ENCODE data around the gene MAP3K21.

MAP3K21 gene

GRCh38 chr1:233282582-233282886 lies 45.0 kb upstream of the MAP3K21 start:
- Histone ChIP-seq H2AFZ (ENCODE audit: insufficient read depth, low read length, poor library complexity) (no peak overlapping the region), H3K4me2 (ENCODE audit: low read length) (no peak overlapping the region), H3K14ac (ENCODE audit: low read length) (no peak overlapping the region), H2BK12ac (ENCODE audit: low read length) (no peak overlapping the region), H4K12ac (ENCODE audit: low read depth, low read length) (no peak overlapping the region), H3K23ac (ENCODE audit: low read length) (no peak overlapping the region), H3K9me3 (ENCODE audit: insufficient read depth, low read depth, low read length) (no peaks in the 10 kb centered on the region), H3K18ac (ENCODE audit: low read length) (no peak overlapping the region), H3K4me3 (ENCODE audit: low read depth, low read length) (no peak overlapping the region), H2BK120ac (ENCODE audit: insufficient read depth, low read length, poor library complexity) (no peak overlapping the region), H3K36me3 (ENCODE audit: control insufficient read depth in 1 of 2, insufficient read depth in 2 of 2, low read length in 2 of 2) (no peaks in the 10 kb centered on the region), H3K27me3 (ENCODE audit: insufficient read depth, low read length) (no peaks in the 10 kb centered on the region), H3K4me1 (ENCODE audit: control insufficient read depth in 1 of 2, insufficient read depth in 2 of 2, low read length in 2 of 2) (no peaks in the 10 kb centered on the region), H3K79me2 (ENCODE audit: control insufficient read depth, insufficient read depth, low read length, poor library complexity) (no peaks in the 10 kb centered on the region), H4K8ac (ENCODE audit: low read depth, low read length) (no peak overlapping the region), H4K91ac (ENCODE audit: low read depth, low read length) (no peak overlapping the region), H3K27ac (ENCODE audit: low read depth, low read length) (no peak overlapping the region), H3K79me1 (ENCODE audit: low read length) (no peaks in the 10 kb centered on the region), H2BK5ac (ENCODE audit: low read depth, low read length, poor library complexity) (no peak overlapping the region), H2AK5ac (ENCODE audit: low read length) (no peak overlapping the region), H3K4ac (ENCODE audit: low read depth, low read length) (no peak overlapping the region), H3K9ac (ENCODE audit: low read length) (no peak overlapping the region)
- 100% methylated on average over 1 of the region's 3 CpGs for WGBS (ENCODE audit: extremely low coverage, insufficient coverage, insufficient read length)
- no peak for DNase-seq

GRCh38 chr1:233289676-233290075 lies 37.8 kb upstream of the MAP3K21 start:
- no peak overlapping the region for H2AK5ac ChIP-seq (ENCODE audit: low read length)
- WGBS (ENCODE audit: extremely low coverage, insufficient coverage, insufficient read length): no CpG with 5 or more reads among the region's 4 CpGs
- no peak overlapping the region for H4K8ac ChIP-seq (ENCODE audit: low read depth, low read length)
- no peak overlapping the region for H3K4me2 ChIP-seq (ENCODE audit: low read length)
- H3K9ac ChIP-seq (ENCODE audit: low read length): no peak overlapping the region
- no peak overlapping the region for H2BK5ac ChIP-seq (ENCODE audit: low read depth, low read length, poor library complexity)
- no peak overlapping the region for H3K4me3 ChIP-seq (ENCODE audit: low read depth, low read length)
- no peak overlapping the region for H3K18ac ChIP-seq (ENCODE audit: low read length)
- H3K23ac ChIP-seq (ENCODE audit: low read length): no peak overlapping the region
- H2BK120ac ChIP-seq (ENCODE audit: insufficient read depth, low read length, poor library complexity): no peak overlapping the region
- H4K91ac ChIP-seq (ENCODE audit: low read depth, low read length): no peak overlapping the region
- no peak overlapping the region for H3K27ac ChIP-seq (ENCODE audit: low read depth, low read length)
- H3K79me1 ChIP-seq (ENCODE audit: low read length): no peaks in the 10 kb centered on the region
- no peak overlapping the region for H4K12ac ChIP-seq (ENCODE audit: low read depth, low read length)
- no peaks in the 10 kb centered on the region for H3K4me1 ChIP-seq (ENCODE audit: control insufficient read depth in 1 of 2, insufficient read depth in 2 of 2, low read length in 2 of 2)
- no peak overlapping the region for H2AFZ ChIP-seq (ENCODE audit: insufficient read depth, low read length, poor library complexity)
- no peak overlapping the region for H3K14ac ChIP-seq (ENCODE audit: low read length)
- H2BK12ac ChIP-seq (ENCODE audit: low read length): no peak overlapping the region
- no peaks in the 10 kb centered on the region for H3K9me3 ChIP-seq (ENCODE audit: insufficient read depth, low read depth, low read length)
- H3K79me2 ChIP-seq (ENCODE audit: control insufficient read depth, insufficient read depth, low read length, poor library complexity): no peaks in the 10 kb centered on the region
- H3K4ac ChIP-seq (ENCODE audit: low read depth, low read length): no peak overlapping the region
- no peaks in the 10 kb centered on the region for H3K36me3 ChIP-seq (ENCODE audit: control insufficient read depth in 1 of 2, insufficient read depth in 2 of 2, low read length in 2 of 2)
- no peaks in the 10 kb centered on the region for H3K27me3 ChIP-seq (ENCODE audit: insufficient read depth, low read length)
- no peak for DNase-seq

GRCh38 chr1:233290396-233291034 lies 37.0 kb upstream of the MAP3K21 start:
- Histone ChIP-seq H3K4ac (ENCODE audit: low read depth, low read length) (no peak overlapping the region), H3K4me1 (ENCODE audit: control insufficient read depth in 1 of 2, insufficient read depth in 2 of 2, low read length in 2 of 2) (no peaks in the 10 kb centered on the region), H2BK12ac (ENCODE audit: low read length) (no peak overlapping the region), H3K79me2 (ENCODE audit: control insufficient read depth, insufficient read depth, low read length, poor library complexity) (no peaks in the 10 kb centered on the region), H4K91ac (ENCODE audit: low read depth, low read length) (no peak overlapping the region), H3K27ac (ENCODE audit: low read depth, low read length) (no peak overlapping the region), H2BK120ac (ENCODE audit: insufficient read depth, low read length, poor library complexity) (no peak overlapping the region), H3K14ac (ENCODE audit: low read length) (no peak overlapping the region), H3K23ac (ENCODE audit: low read length) (no peak overlapping the region), H2AFZ (ENCODE audit: insufficient read depth, low read length, poor library complexity) (no peak overlapping the region), H4K8ac (ENCODE audit: low read depth, low read length) (no peak overlapping the region), H2AK5ac (ENCODE audit: low read length) (no peak overlapping the region), H3K4me2 (ENCODE audit: low read length) (no peak overlapping the region), H2BK5ac (ENCODE audit: low read depth, low read length, poor library complexity) (no peak overlapping the region), H3K36me3 (ENCODE audit: control insufficient read depth in 1 of 2, insufficient read depth in 2 of 2, low read length in 2 of 2) (no peaks in the 10 kb centered on the region), H3K27me3 (ENCODE audit: insufficient read depth, low read length) (no peaks in the 10 kb centered on the region), H4K12ac (ENCODE audit: low read depth, low read length) (no peak overlapping the region), H3K4me3 (ENCODE audit: low read depth, low read length) (no peak overlapping the region), H3K9me3 (ENCODE audit: insufficient read depth, low read depth, low read length) (no peaks in the 10 kb centered on the region), H3K9ac (ENCODE audit: low read length) (no peak overlapping the region), H3K79me1 (ENCODE audit: low read length) (no peaks in the 10 kb centered on the region), H3K18ac (ENCODE audit: low read length) (no peak overlapping the region)
- WGBS (ENCODE audit: extremely low coverage, insufficient coverage, insufficient read length): no CpG with 5 or more reads among the region's 5 CpGs
- no peak for DNase-seq

GRCh38 chr1:233293556-233294446 lies 33.7 kb upstream of the MAP3K21 start:
- H3K36me3 ChIP-seq (ENCODE audit: control insufficient read depth in 1 of 2, insufficient read depth in 2 of 2, low read length in 2 of 2): no peaks in the 10 kb centered on the region
- no peak overlapping the region for H3K27ac ChIP-seq (ENCODE audit: low read depth, low read length)
- no peak overlapping the region for H3K4ac ChIP-seq (ENCODE audit: low read depth, low read length)
- no peak overlapping the region for H3K4me3 ChIP-seq (ENCODE audit: low read depth, low read length)
- no peaks in the 10 kb centered on the region for H3K79me2 ChIP-seq (ENCODE audit: control insufficient read depth, insufficient read depth, low read length, poor library complexity)
- H3K79me1 ChIP-seq (ENCODE audit: low read length): no peaks in the 10 kb centered on the region
- no peak overlapping the region for H2BK120ac ChIP-seq (ENCODE audit: insufficient read depth, low read length, poor library complexity)
- no peak for DNase-seq
- no peaks in the 10 kb centered on the region for H3K9me3 ChIP-seq (ENCODE audit: insufficient read depth, low read depth, low read length)
- no peak overlapping the region for H3K4me2 ChIP-seq (ENCODE audit: low read length)
- no peak overlapping the region for H3K9ac ChIP-seq (ENCODE audit: low read length)
- no peaks in the 10 kb centered on the region for H3K27me3 ChIP-seq (ENCODE audit: insufficient read depth, low read length)
- WGBS (ENCODE audit: extremely low coverage, insufficient coverage, insufficient read length): no CpG with 5 or more reads among the region's 3 CpGs
- no peak overlapping the region for H2BK5ac ChIP-seq (ENCODE audit: low read depth, low read length, poor library complexity)
- H2BK12ac ChIP-seq (ENCODE audit: low read length): no peak overlapping the region
- no peak overlapping the region for H2AFZ ChIP-seq (ENCODE audit: insufficient read depth, low read length, poor library complexity)
- no peak overlapping the region for H4K12ac ChIP-seq (ENCODE audit: low read depth, low read length)
- no peak overlapping the region for H2AK5ac ChIP-seq (ENCODE audit: low read length)
- H3K23ac ChIP-seq (ENCODE audit: low read length): no peak overlapping the region
- H3K18ac ChIP-seq (ENCODE audit: low read length): no peak overlapping the region
- no peak overlapping the region for H4K8ac ChIP-seq (ENCODE audit: low read depth, low read length)
- no peak overlapping the region for H3K14ac ChIP-seq (ENCODE audit: low read length)
- no peaks in the 10 kb centered on the region for H3K4me1 ChIP-seq (ENCODE audit: control insufficient read depth in 1 of 2, insufficient read depth in 2 of 2, low read length in 2 of 2)
- H4K91ac ChIP-seq (ENCODE audit: low read depth, low read length): no peak overlapping the region
